ENCODE results near the gene ATAD2B. TPM values are rescaled to one million over a fixed set of nuclear protein-coding genes. Genes with fewer than 3 reads are reported as not detected.
"Not testable (repeated sequence)": the region's sequence is repeated elsewhere in the genome, so short reads cannot be mapped to it uniquely, and the experiment has no call there.

Gene ATAD2B
- total RNA-seq, 4 donors from 2014 or later = 28.8 to 81.9 (median 31.8) TPM

DNA sequence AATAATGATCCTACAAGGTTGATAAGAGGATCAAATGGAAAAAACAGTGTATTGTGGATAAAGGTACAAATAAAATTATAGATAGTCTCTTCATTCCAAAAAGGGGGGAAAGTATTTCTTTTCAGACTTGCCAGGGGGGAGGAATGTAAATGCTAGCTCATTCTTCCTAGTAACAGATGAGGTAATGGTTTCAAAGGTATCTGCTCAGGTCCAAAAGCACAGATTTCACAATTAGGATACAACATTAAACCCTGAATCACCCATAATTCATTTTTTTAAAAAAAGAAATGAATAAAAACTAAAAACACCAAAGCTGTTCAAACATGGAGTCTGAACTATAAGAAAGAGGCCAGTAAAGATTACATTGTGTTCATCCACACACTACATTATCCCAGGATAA lies 142.0 kb downstream of the ATAD2B start:
- no peak for DNase-seq (ENCODE audit: low spot score in 2 of 2)
- H3K36me3 ChIP-seq = peaks cover 42% of the 10 kb centered on the region
- no peaks in the 10 kb centered on the region for H3K4me1 ChIP-seq
- TF ChIP-seq CTCF (IDR thresholded peaks at IDR 0.05) (no peak), EP300 (IDR thresholded peaks at IDR 0.05) (no peak), POLR2A (IDR thresholded peaks at IDR 0.05) (no peak), POLR2AphosphoS5 (IDR thresholded peaks at IDR 0.05) (no peak)
- no peak overlapping the region for H3K4me3 ChIP-seq
- no peaks in the 10 kb centered on the region for H3K27me3 ChIP-seq
- H3K27ac ChIP-seq = no peak overlapping the region
- no peaks in the 10 kb centered on the region for H3K9me3 ChIP-seq

DNA sequence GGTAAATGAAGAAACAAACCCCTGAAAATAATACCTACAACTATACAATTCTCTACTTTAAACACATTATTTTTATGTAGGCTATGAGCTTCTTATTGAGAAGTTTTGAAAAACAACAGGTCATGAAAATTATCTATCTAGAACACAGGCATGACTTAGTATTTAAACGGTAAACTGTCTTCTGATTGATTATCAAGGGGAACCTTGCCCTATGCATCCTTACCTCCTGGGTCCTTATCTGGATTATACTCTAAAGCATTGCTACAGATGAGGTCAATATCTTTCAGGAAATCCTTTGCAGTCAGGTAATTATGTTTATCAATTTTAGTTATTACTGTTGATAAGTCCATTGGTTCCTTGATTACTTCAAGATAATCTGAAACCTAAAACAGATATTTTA lies 144.3 kb downstream of the ATAD2B start:
- Histone ChIP-seq H3K4me1 (no peaks in the 10 kb centered on the region), H3K27me3 (no peaks in the 10 kb centered on the region), H3K9me3 (no peaks in the 10 kb centered on the region), H3K27ac (no peak overlapping the region), H3K36me3 (peaks cover 45% of the 10 kb centered on the region), H3K4me3 (no peak overlapping the region)
- no peak for TF ChIP-seq EP300 (IDR thresholded peaks at IDR 0.05)
- no peak for TF ChIP-seq POLR2A (IDR thresholded peaks at IDR 0.05)
- TF ChIP-seq POLR2AphosphoS5 (IDR thresholded peaks at IDR 0.05) = no peak
- no peak for TF ChIP-seq CTCF (IDR thresholded peaks at IDR 0.05)
- no peak for DNase-seq (ENCODE audit: low spot score in 2 of 2)
- WGBS = 59% methylated on average over 1 of the region's 1 CpG

DNA sequence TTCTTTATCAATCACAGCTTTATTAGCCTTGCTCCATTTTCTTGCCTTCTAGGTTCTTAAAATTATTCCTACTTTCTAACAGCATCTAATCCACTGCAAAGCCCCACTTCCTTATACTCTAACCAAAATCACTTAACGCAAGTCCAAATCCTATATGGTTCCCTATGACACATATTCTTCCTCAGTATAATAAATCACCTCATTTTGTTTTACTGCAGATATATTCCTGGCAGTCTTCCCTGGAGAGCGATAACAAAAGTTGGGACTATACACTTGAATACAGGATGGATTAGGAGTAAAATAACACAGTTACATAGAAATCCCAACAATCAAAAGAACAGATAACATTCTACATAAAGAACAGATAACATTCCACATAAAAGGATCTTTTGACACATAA lies 144.8 kb downstream of the ATAD2B start:
- no peaks in the 10 kb centered on the region for H3K27me3 ChIP-seq
- H3K4me1 ChIP-seq = no peaks in the 10 kb centered on the region
- no peak for TF ChIP-seq POLR2AphosphoS5 (IDR thresholded peaks at IDR 0.05)
- no peak for TF ChIP-seq CTCF (IDR thresholded peaks at IDR 0.05)
- TF ChIP-seq EP300 (IDR thresholded peaks at IDR 0.05) = no peak
- no peak for TF ChIP-seq POLR2A (IDR thresholded peaks at IDR 0.05)
- no peak for DNase-seq (ENCODE audit: low spot score in 2 of 2)
- H3K9me3 ChIP-seq = no peaks in the 10 kb centered on the region
- H3K36me3 ChIP-seq = peaks cover 45% of the 10 kb centered on the region
- no peak overlapping the region for H3K4me3 ChIP-seq
- H3K27ac ChIP-seq = no peak overlapping the region
- WGBS = 98% methylated on average over 2 of the region's 2 CpGs

DNA sequence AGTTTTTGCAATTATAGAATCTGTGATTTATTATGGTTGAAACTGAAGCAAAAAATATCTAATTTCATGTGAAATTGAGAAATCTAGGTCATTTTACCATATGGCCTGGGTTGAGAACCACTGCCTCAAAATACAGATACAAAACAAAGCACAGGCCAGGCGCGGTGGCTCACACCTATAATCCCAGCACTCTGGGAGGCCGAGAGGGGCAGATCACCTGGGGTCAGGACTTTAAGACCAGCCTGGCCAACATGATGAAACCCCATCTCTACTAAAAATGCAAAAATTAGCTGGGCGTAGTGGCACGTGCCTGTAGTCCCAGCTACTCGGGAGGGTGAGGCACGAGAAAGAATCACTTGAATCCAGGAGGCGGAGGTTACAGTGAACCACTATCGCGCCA lies 146.5 kb downstream of the ATAD2B start:
- not testable (repeated sequence) for H3K4me3 ChIP-seq; H3K27ac ChIP-seq; DNase-seq (ENCODE audit: low spot score in 2 of 2); H3K27me3 ChIP-seq; H3K4me1 ChIP-seq; H3K9me3 ChIP-seq
- H3K36me3 ChIP-seq = peaks cover 37% of the 10 kb centered on the region
- WGBS = 95% methylated on average over 10 of the region's 10 CpGs

GRCh38 chr2:23777826-23778225 lies 149.1 kb downstream of the ATAD2B start:
- H3K36me3 ChIP-seq = peaks cover 43% of the 10 kb centered on the region
- H3K4me1 ChIP-seq = no peaks in the 10 kb centered on the region
- no peak for DNase-seq (ENCODE audit: low spot score in 2 of 2)
- no peaks in the 10 kb centered on the region for H3K9me3 ChIP-seq
- no peak for TF ChIP-seq EP300 (IDR thresholded peaks at IDR 0.05)
- no peak for TF ChIP-seq POLR2AphosphoS5 (IDR thresholded peaks at IDR 0.05)
- TF ChIP-seq CTCF (IDR thresholded peaks at IDR 0.05) = no peak
- no peak for TF ChIP-seq POLR2A (IDR thresholded peaks at IDR 0.05)
- no peaks in the 10 kb centered on the region for H3K27me3 ChIP-seq
- no peak overlapping the region for H3K4me3 ChIP-seq
- 35% methylated on average over 2 of the region's 2 CpGs for WGBS
- no peak overlapping the region for H3K27ac ChIP-seq

- WGBS = 77% methylated on average over 6 of the region's 6 CpGs
- TF ChIP-seq EP300 (IDR thresholded peaks at IDR 0.05) (no peak), POLR2AphosphoS5 (IDR thresholded peaks at IDR 0.05) (no peak), POLR2A (IDR thresholded peaks at IDR 0.05) (no peak), CTCF (IDR thresholded peaks at IDR 0.05) (no peak)
- H3K36me3 ChIP-seq = peaks cover 45% of the 10 kb centered on the region
Measured at GRCh38 chr2:23776021-23776420, 150.9 kb downstream of the ATAD2B start.

More at GRCh38 chr2:23776021-23776420, 150.9 kb downstream of the ATAD2B start:
- H3K27me3 ChIP-seq = no peaks in the 10 kb centered on the region
- H3K27ac ChIP-seq = no peak overlapping the region
- H3K9me3 ChIP-seq = no peaks in the 10 kb centered on the region
- no peak for DNase-seq (ENCODE audit: low spot score in 2 of 2)
- no peak overlapping the region for H3K4me3 ChIP-seq
- H3K4me1 ChIP-seq = no peaks in the 10 kb centered on the region
